Measurements from ENCODE around the gene MYO10.

The MYO10 gene

GRCh38 chr5:16809395-16810207 lies 126.5 kb downstream of the MYO10 start:
- DNase-seq: no peak

DNA sequence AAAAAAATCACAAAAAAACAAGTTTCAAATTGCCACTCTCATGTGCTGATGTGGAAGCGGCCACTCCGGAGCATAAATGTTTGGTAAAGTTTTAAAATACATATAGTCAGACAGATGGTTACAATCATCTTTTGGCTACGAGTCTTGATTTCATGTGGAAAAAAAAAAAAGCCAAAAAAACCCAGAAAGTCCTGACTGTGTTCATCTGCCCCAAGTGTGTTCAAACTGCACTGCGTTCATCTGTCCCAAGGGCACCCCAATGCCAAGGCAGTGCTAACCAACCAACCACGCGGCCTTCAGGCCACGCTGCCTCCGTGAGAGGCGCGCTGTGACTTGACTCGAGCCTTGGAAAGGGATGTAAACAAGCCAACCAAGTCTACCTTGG lies 127.1 kb downstream of the MYO10 start:
- DNase-seq: no peak

DNA sequence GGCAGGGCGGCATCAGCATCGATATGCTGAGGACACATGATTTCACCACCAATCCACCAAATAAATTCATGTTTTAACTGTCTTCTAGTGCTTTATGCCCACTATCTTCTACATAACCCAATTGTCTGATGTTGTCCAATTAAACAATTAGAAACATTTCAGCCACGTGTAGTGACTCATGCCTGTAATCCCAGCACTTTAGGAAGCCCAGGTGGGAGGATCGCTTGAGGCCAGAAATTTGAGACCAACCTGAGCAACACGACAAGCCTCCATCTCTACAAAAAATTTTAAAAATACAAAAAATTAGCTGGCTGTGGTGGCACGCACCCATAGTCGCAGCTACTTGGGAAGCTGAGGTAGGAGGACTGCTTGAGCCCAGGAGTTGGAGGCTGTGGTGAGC lies 128.1 kb downstream of the MYO10 start:
- no peak for DNase-seq

DNA sequence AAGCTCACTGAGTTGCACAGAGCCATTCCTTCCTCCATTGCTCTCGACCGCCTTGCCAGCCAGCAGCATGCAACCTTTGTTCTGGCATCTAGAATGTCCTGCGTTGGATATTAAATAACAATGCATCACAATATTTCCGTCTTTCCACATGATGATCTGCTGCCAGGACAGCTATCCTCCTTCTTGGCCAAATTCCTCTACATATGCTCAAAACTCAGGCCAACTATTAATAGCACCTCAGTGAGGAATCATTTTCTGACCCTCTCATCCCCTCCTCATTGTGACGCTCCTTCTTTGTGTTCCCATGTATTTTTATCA lies 128.6 kb downstream of the MYO10 start:
- no peak for DNase-seq

- DNase-seq: no peak
Observed at GRCh38 chr5:16806711-16807546, 129.2 kb downstream of the MYO10 start.

DNA sequence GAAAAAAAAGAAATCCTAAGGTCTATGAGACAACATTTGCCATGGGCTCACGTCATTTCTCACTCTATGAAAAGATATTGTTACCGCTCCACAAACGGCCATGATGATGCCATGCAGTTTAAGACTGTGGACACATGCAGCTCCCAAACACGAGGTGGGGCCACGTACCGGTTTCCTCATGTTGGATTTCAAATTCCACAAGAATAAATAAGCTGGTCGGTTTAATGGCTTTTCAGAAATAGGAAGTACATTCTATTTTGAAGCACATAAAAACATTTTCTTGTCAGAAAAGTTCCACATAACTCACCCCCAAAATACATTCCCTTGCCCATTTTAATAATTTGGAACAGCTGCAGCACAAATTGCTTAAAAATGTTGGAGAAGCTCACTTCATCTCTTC lies 130.6 kb downstream of the MYO10 start:
- DNase-seq: no peak

- DNase-seq: no peak
Observed at GRCh38 chr5:16803831-16804230, 132.3 kb downstream of the MYO10 start.

GRCh38 chr5:16800477-16800876 lies 135.6 kb downstream of the MYO10 start:
- no peak for DNase-seq

- no peak for DNase-seq
Observed at GRCh38 chr5:16799796-16800195, 136.3 kb downstream of the MYO10 start.

DNA sequence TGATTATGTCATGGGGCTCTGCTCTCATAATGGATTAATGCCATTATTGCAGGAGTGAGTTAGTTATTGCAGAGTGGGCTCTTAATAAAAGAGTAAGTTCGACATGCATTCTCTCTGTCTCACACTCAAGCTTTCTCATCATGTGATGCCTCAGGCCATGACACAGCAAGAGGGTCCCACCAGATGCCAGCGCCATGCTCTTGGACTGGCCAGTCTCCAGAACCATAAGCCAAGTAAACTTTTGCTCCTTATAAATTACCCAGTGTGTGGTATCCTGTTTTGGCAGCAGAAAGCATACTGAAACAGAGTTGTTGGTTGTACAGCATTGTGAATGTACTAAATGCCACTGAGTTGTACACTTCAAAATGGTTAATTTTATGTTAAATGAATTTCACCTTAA lies 138.1 kb downstream of the MYO10 start:
- DNase-seq: no peak

GRCh38 chr5:16794269-16794913 lies 141.7 kb downstream of the MYO10 start:
- DNase-seq: no peak

- no peak for DNase-seq
Observed at GRCh38 chr5:16792598-16793275, 143.4 kb downstream of the MYO10 start.

- DNase-seq: no peak
Observed at GRCh38 chr5:16791904-16792597, 144.0 kb downstream of the MYO10 start.

- DNase-seq: peak; percentile 28
Observed at GRCh38 chr5:16791036-16791705, 144.9 kb downstream of the MYO10 start.

DNA sequence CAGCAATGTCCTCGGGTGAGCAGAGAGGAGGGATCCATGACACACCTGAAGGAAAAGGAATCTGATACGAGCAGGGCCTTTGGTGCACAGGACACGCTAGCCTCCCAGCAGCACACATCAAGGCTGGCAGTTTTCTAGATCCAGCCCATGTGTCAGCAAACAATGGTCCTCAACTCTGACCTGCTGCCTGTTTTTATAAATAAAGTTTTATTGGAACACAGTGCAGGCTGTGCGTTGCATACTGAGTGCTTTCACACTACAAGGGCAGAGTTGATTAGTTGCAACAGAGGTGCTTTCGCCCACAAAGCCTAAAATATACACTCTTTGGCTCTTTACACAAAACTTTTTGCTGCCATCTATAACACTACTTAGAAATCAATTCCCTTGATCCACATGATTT lies 147.1 kb downstream of the MYO10 start:
- DNase-seq: no peak

GRCh38 chr5:16787278-16787677 lies 148.8 kb downstream of the MYO10 start:
- no peak for DNase-seq

GRCh38 chr5:16784843-16785791 lies 151.0 kb downstream of the MYO10 start:
- no peak for DNase-seq

DNA sequence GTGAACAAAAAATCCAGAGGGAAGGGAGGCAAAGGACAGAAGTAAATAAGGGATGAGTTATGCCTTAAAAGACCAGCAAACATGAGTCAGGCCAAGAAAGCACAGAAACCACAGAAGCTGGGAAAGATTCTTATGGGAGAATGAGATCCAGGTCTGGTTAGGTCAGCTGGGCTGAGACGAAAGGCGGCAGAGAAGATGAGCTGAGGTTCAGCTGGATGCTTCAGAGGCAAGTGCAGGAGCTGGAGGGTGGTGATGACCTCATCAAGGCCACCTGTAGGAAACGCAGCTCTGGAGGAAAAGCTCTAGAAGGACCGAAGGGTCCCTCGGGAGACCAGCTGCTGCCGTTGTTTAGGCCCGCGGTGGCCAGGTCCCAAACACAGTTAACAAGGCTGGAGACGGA lies 152.0 kb downstream of the MYO10 start:
- no peak for DNase-seq

DNA sequence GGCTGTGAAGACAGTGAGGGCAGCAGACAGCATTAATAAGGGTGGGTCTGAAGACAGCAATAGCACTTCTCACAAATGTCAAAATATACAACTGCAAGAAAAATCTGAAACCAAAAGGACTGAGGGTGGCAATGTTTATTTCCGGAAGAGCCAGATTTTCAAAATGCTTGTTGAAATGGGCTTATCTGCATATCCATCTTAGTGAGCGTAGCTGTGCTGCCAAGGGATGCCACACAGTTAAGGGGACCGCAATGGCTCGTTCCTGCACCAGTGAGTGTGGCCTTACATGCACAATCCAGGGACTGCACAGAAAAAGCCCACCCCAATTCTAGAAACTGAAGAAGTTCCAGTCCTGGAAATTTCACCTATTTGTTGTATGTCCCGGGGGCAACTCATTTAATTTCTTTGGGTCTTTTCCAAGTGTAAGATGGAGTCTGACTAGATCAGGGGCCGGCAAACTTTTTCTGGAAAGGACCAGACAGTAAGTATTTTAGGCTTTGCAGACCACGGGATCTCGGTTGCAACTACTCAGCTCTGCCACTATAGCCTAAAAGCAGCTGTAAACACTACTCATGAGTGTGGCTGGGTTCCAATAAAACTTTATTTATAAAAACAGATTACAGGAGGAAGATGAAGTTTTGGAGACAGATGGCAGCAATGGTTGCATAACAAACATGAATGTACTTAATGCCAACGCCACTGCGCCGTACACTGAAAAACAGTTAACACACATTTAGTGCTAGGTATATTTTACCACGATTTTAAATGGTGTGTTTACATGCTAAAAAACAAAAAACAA lies 154.1 kb downstream of the MYO10 start:
- no peak for DNase-seq

DNA sequence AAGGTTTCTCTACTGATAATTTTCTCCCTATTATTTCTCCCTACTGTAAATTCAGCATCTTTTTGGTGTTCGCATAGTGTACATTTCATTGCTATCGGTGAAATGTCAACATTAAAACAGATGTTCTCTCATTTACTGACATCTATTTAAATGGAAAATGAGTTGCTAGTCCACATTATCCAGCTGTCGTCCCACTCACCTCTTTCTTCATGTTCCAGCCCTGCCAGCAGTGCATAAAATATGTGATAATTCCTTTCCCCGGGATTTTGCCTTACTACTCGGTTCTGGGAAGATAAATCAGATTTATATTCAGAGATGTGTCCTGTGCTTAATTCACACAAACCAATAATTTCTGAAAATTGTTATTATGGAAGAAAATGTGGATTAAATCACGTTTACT lies 155.8 kb downstream of the MYO10 start:
- no peak for DNase-seq

Measured in CD4-positive, alpha-beta T cell treated with Interleukin-4 for 4 hours (primary cell).